Neuronal stem cell (in vitro differentiated cells): ENCODE data around the gene MAGEB10. TPM values are rescaled to one million over a fixed set of nuclear protein-coding genes. Genes with fewer than 3 reads are reported as not detected.

Experiments
- DNase-seq: peaks from one replicate; pipeline ENCODE4 v3.0.0-alpha.2; 2013; ENCODE audit warnings: low spot score
- H2AFZ ChIP-seq: one replicate; pipeline ENCODE4 v1.6.1; 2013; ENCODE audit warnings: mild to moderate bottlenecking, low read length, inconsistent platforms
- H2AK5ac ChIP-seq: 2 replicates; pipeline ENCODE4 v1.6.1; 2013; ENCODE audit warnings: low read depth, mild to moderate bottlenecking, inconsistent platforms, low read length, moderate library complexity, mixed read lengths
- H2BK120ac ChIP-seq: 2 replicates; pipeline ENCODE4 v1.6.1; 2013; ENCODE audit warnings: low read depth, mild to moderate bottlenecking, inconsistent platforms, low read length, moderate library complexity, mixed read lengths
- H2BK12ac ChIP-seq: one replicate; pipeline ENCODE4 v1.6.1; 2013; ENCODE audit warnings: low read length, inconsistent platforms
- H2BK15ac ChIP-seq: 2 replicates; pipeline ENCODE4 v1.6.1; 2013; ENCODE audit warnings: mild to moderate bottlenecking, low read length, inconsistent platforms, mixed read lengths
- H2BK5ac ChIP-seq: one replicate; pipeline ENCODE4 v1.6.1; 2013; ENCODE audit warnings: inconsistent platforms, mild to moderate bottlenecking, low read length, moderate library complexity
- H3K14ac ChIP-seq: one replicate; pipeline ENCODE4 v1.6.1; 2013; ENCODE audit warnings: low read length, inconsistent platforms
- H3K18ac ChIP-seq: 2 replicates; pipeline ENCODE4 v1.6.1; 2013; ENCODE audit warnings: low read length, inconsistent platforms
- H3K23ac ChIP-seq: 2 replicates; pipeline ENCODE4 v1.6.1; 2013; ENCODE audit warnings: low read depth, mild to moderate bottlenecking, mixed read lengths, low read length, inconsistent platforms; ENCODE audit not compliant: poor library complexity
- H3K27ac ChIP-seq: replicated peaks from 3 replicates; pipeline ENCODE4 v1.5.1; 2013; ENCODE audit warnings: low read length, inconsistent platforms
- H3K27me3 ChIP-seq, 3 experiments: 2 replicates each; pipeline ENCODE4 v1.6.1; 2013; ENCODE audit warnings: low read length in 3 of 3, mild to moderate bottlenecking in 2 of 3, inconsistent platforms in 1 of 3, low read depth in 1 of 3, mixed read lengths in 1 of 3, moderate library complexity in 1 of 3; ENCODE audit not compliant: control insufficient read depth in 3 of 3, insufficient read depth in 3 of 3
- H3K36me3 ChIP-seq, 2 donors: replicated peaks in 1 of 2; 2 replicates each; pipeline ENCODE4 v1.6.1; 2013; ENCODE audit warnings: low read length in 2 of 2; ENCODE audit not compliant: control insufficient read depth in 2 of 2, insufficient read depth in 2 of 2
- H3K4ac ChIP-seq: 2 replicates; pipeline ENCODE4 v1.6.1; 2013; ENCODE audit warnings: inconsistent platforms, mild to moderate bottlenecking, low read length, moderate library complexity
- H3K4me1 ChIP-seq, 2 donors: 1 replicate in 1 of 2; 2 replicates in 1 of 2; pipeline ENCODE4 v1.6.1; 2013; ENCODE audit warnings: low read length in 2 of 2, low read depth in 1 of 2; ENCODE audit not compliant: control insufficient read depth in 2 of 2, insufficient read depth in 1 of 2
- H3K4me2 ChIP-seq: one replicate; pipeline ENCODE4 v1.6.1; 2013; ENCODE audit warnings: mild to moderate bottlenecking, low read length, inconsistent platforms; ENCODE audit not compliant: insufficient read depth, poor library complexity, severe bottlenecking
- H3K4me3 ChIP-seq, 2 donors: 2 replicates each; pipeline ENCODE4 v1.5.1; 2013; ENCODE audit warnings: low read length in 2 of 2, mild to moderate bottlenecking in 2 of 2, inconsistent platforms in 1 of 2, moderate library complexity in 1 of 2
- H3K79me1 ChIP-seq: one replicate; pipeline ENCODE4 v1.6.1; 2013; ENCODE audit warnings: low read depth, mild to moderate bottlenecking, inconsistent platforms, low read length, moderate library complexity
- H3K9ac ChIP-seq: one replicate; pipeline ENCODE4 v1.6.1; 2013; ENCODE audit warnings: mild to moderate bottlenecking, low read depth, low read length, inconsistent platforms; ENCODE audit not compliant: poor library complexity
- H3K9me3 ChIP-seq, 2 donors: replicated peaks in 1 of 2; 2 replicates each; pipeline versions ENCODE3 to v1.6.1; 2013; ENCODE audit warnings: low read length in 2 of 2, mild to moderate bottlenecking in 2 of 2, inconsistent platforms in 1 of 2, low read depth in 1 of 2, mixed read lengths in 1 of 2, moderate library complexity in 1 of 2; ENCODE audit not compliant: control insufficient read depth in 2 of 2, insufficient read depth in 1 of 2
- H4K8ac ChIP-seq: one replicate; pipeline ENCODE4 v1.6.1; 2013; ENCODE audit warnings: low read depth, mild to moderate bottlenecking, inconsistent platforms, low read length, moderate library complexity
- H4K91ac ChIP-seq: one replicate; pipeline ENCODE4 v1.6.1; 2013; ENCODE audit warnings: low read length, low read depth, mild to moderate bottlenecking, inconsistent platforms; ENCODE audit not compliant: poor library complexity
- WGBS, 2 donors: extraction: QIAGEN DNeasy Blood & Tissue Kit; methylation state at CpG; one replicate each; pipeline ENCODE4 v1.1.7; 2013; ENCODE audit warnings: missing lambda C conversion rate in 2 of 2, mixed read lengths in 1 of 2; ENCODE audit not compliant: insufficient read length in 2 of 2, insufficient replicate concordance in 1 of 2; ENCODE audit errors: extremely low coverage in 2 of 2; 5-methylcytosine and 5-hydroxymethylcytosine counted together
- polyA plus RNA-seq, 2 experiments: library from polyadenylated mRNA; stranded (reverse); fragments of 200-250 nt; gene quantifications; one replicate each; pipeline ENCODE4 v1.2.3, GENCODE V29; 2013

MAGEB10 gene
- not detected for polyA plus RNA-seq (2013, experiment 1 of 2)
- not detected for polyA plus RNA-seq (2013, experiment 2 of 2)

DNA sequence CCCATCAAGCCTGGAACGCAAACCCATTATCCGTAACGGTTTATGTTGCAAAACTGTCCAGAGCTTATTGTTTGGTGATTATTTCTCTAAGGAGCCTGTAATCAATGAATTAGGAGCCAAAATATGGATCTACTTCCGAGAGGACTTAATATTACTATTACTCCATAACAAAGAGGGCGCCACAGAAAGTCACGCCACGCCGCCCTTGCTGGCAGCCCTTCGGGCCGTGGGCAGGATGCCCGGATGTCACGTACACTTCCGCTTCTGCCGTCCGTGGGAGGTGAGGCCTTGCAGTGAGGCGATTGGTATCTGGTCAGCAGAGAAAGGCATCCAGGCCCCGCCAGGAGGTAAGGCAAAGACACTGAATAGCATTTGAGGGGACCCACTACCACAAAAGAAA lies at the start of gene MAGEB10:
MAGEB10 (plus strand) TSS at position 301 of the 400 bp plus-strand sequence. CDS start 13,317 bp downstream, outside the sequence.
- no peak within 1 kb of the TSS for H3K23ac ChIP-seq
- H3K4ac ChIP-seq, result no peak within 1 kb of the TSS
- no peaks in the 10 kb centered on the region for H3K27me3 ChIP-seq
- no peak within 1 kb of the TSS for H2BK5ac ChIP-seq
- no peaks in the 10 kb centered on the region for H3K9me3 ChIP-seq
- H3K4me3 ChIP-seq, result no peak within 1 kb of the TSS
- H4K91ac ChIP-seq, result no peak within 1 kb of the TSS
- DNase-seq, result no peak
- no peak within 1 kb of the TSS for H2BK12ac ChIP-seq
- no peaks in the 10 kb centered on the region for H3K4me1 ChIP-seq
- H4K8ac ChIP-seq, result no peak within 1 kb of the TSS
- H2AFZ ChIP-seq, result no peak within 1 kb of the TSS
- no peak within 1 kb of the TSS for H2AK5ac ChIP-seq
- H3K9ac ChIP-seq, result no peak within 1 kb of the TSS
- no peak within 1 kb of the TSS for H3K18ac ChIP-seq
- no CpG with 5 or more reads among the region's 17 CpGs for WGBS, 2 donors
- H3K4me2 ChIP-seq, result no peak within 1 kb of the TSS
- no peak within 1 kb of the TSS for H2BK15ac ChIP-seq
- no peak within 1 kb of the TSS for H3K14ac ChIP-seq
- no peaks in the 10 kb centered on the region for H3K79me1 ChIP-seq
- H2BK120ac ChIP-seq, result no peak within 1 kb of the TSS
- H3K36me3 ChIP-seq, result no peaks in the 10 kb centered on the region
- no peak within 1 kb of the TSS for H3K27ac ChIP-seq

DNA sequence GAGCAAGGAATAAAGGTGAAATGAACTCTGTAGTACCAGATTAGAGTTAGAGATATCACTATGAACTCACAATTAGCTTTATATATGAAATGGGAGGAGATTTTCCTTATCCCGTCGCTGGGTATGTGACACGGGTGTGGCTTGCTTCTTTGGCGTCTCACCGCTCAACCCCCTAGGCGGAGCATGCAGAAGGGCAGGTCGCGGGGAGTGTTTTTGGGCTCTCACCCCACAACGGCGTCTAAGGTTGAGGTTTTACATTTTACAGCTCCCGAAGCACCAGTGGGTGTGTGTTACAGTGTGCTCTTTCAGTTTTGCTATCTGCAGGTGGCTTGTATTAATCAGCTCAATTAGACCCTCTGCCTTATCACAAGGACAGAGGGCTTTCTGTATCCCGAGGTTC lies 42.1 kb upstream of the MAGEB10 start:
- H3K9ac ChIP-seq, result no peak overlapping the region
- H3K4me3 ChIP-seq, result no peak overlapping the region
- H3K36me3 ChIP-seq, result no peaks in the 10 kb centered on the region
- H3K4me2 ChIP-seq, result no peak overlapping the region
- H4K91ac ChIP-seq, result no peak overlapping the region
- H2AFZ ChIP-seq, result no peak overlapping the region
- H3K4me1 ChIP-seq, result no peaks in the 10 kb centered on the region
- H4K8ac ChIP-seq, result no peak overlapping the region
- H3K4ac ChIP-seq, result no peak overlapping the region
- no peaks in the 10 kb centered on the region for H3K79me1 ChIP-seq
- H2BK15ac ChIP-seq, result no peak overlapping the region
- DNase-seq, result no peak
- no peaks in the 10 kb centered on the region for H3K27me3 ChIP-seq
- no peak overlapping the region for H2BK12ac ChIP-seq
- no peak overlapping the region for H2AK5ac ChIP-seq
- H3K14ac ChIP-seq, result no peak overlapping the region
- no peaks in the 10 kb centered on the region for H3K9me3 ChIP-seq
- H3K18ac ChIP-seq, result no peak overlapping the region
- no peak overlapping the region for H2BK5ac ChIP-seq
- no CpG with 5 or more reads among the region's 12 CpGs for WGBS, 2 donors
- H3K23ac ChIP-seq, result no peak overlapping the region
- H3K27ac ChIP-seq, result no peak overlapping the region
- no peak overlapping the region for H2BK120ac ChIP-seq

- H2BK120ac ChIP-seq, result no peak overlapping the region
- H3K18ac ChIP-seq, result no peak overlapping the region
- H3K9ac ChIP-seq, result no peak overlapping the region
- no peaks in the 10 kb centered on the region for H3K79me1 ChIP-seq
- H3K4me2 ChIP-seq, result no peak overlapping the region
- no peaks in the 10 kb centered on the region for H3K27me3 ChIP-seq
- no peaks in the 10 kb centered on the region for H3K9me3 ChIP-seq
- no peak overlapping the region for H4K91ac ChIP-seq
- H2BK12ac ChIP-seq, result no peak overlapping the region
- H2BK5ac ChIP-seq, result no peak overlapping the region
- no peak overlapping the region for H3K23ac ChIP-seq
- DNase-seq, result no peak
- no peak overlapping the region for H3K4me3 ChIP-seq
- no peak overlapping the region for H4K8ac ChIP-seq
- H3K27ac ChIP-seq, result no peak overlapping the region
- H2AK5ac ChIP-seq, result no peak overlapping the region
- no peak overlapping the region for H2BK15ac ChIP-seq
- no peaks in the 10 kb centered on the region for H3K4me1 ChIP-seq
- no peak overlapping the region for H2AFZ ChIP-seq
- no peak overlapping the region for H3K14ac ChIP-seq
- no peaks in the 10 kb centered on the region for H3K36me3 ChIP-seq
- no peak overlapping the region for H3K4ac ChIP-seq
Observed at GRCh38 chrX:27767387-27767786, 40.4 kb upstream of the MAGEB10 start.

DNA sequence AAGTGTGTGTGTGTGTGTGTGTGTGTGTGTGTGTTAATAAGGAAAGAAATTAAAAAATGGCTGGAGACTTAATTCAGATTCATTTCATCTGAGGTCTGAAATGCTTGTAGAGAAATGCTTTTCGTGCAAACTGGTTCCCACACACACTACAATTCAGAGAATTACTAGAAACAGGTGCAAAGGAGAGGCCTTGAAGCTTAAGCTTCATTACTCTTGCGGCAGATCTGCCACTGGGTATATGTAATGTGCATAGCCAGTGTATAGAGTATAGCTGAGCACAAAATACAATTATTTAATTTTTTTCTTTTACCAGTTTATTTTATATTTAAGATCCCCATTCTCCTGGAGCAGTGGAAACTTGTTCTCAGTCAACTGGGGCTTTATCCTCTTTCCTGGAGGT lies 31.8 kb upstream of the MAGEB10 start:
- no peaks in the 10 kb centered on the region for H3K4me1 ChIP-seq
- WGBS, 2 donors, result no CpG with 5 or more reads among the region's 2 CpGs
- H2BK15ac ChIP-seq, result no peak overlapping the region
- no peak overlapping the region for H4K91ac ChIP-seq
- H3K23ac ChIP-seq, result no peak overlapping the region
- no peak overlapping the region for H2BK12ac ChIP-seq
- H3K27ac ChIP-seq, result no peak overlapping the region
- H3K4ac ChIP-seq, result no peak overlapping the region
- no peak overlapping the region for H2AK5ac ChIP-seq
- no peak overlapping the region for H2BK5ac ChIP-seq
- no peaks in the 10 kb centered on the region for H3K9me3 ChIP-seq
- no peaks in the 10 kb centered on the region for H3K36me3 ChIP-seq
- no peak overlapping the region for H3K14ac ChIP-seq
- no peaks in the 10 kb centered on the region for H3K27me3 ChIP-seq
- H2BK120ac ChIP-seq, result no peak overlapping the region
- no peak overlapping the region for H3K18ac ChIP-seq
- H3K9ac ChIP-seq, result no peak overlapping the region
- no peak overlapping the region for H2AFZ ChIP-seq
- H3K79me1 ChIP-seq, result no peaks in the 10 kb centered on the region
- DNase-seq, result no peak
- no peak overlapping the region for H3K4me3 ChIP-seq
- H3K4me2 ChIP-seq, result no peak overlapping the region
- no peak overlapping the region for H4K8ac ChIP-seq
